ENCODE measurements around the gene ADD1.

GRCh38 chr4:2907226-2907625 is 63.6 kb downstream of the ADD1 start:
- TF ChIP-seq POLR2AphosphoS5 (IDR thresholded peaks at IDR 0.05): no peak
- no peak for TF ChIP-seq POLR2A (IDR thresholded peaks at IDR 0.05)
- TF ChIP-seq CTCF (IDR thresholded peaks at IDR 0.05): no peak

Data from suprapubic skin (tissue), 4 donors.